Measurements from ENCODE around the gene LCN6. TPM values are rescaled to one million over a fixed set of nuclear protein-coding genes. Genes with fewer than 3 reads are reported as not detected.
"Not testable (repeated sequence)": the region's sequence is repeated elsewhere in the genome, so short reads cannot be mapped to it uniquely, and the experiment has no call there.

Gene LCN6
- total and polyA plus RNA-seq, 12 donors, result 1.5 to 261 (median 4.6) TPM

DNA sequence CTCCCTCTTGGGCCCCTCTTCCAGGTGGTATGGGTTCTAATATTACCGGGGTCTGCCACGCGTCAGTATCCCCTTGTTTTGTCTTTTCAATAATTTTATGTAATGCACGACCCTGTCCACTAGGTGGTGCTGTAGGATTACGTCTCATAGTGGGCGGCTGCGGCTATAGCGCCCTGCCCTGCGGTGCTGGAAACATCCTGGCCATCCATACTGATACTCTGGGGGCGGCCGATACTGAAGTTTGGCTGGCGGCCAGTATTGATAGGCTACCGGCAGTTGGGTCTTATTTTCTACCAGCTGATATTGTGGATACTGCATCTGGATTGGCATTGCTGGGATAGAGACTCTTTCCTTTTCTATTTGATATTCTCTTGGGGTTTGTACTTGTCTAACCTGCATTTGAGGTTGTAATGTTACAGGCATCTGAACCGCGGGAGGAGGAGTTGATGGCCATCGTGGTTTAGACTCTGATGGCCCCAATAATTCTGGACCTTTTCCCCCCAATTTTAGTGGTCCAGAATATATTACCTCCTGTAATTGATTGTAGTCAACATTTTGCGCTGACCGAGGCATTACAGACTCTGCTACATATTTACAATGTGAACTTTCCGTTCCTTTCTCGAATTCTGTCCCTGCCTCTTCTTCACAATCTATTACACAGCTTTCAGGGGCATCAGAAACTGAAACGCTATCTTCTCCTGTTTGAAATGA lies 39.5 kb upstream of the LCN6 start:
- DNase-seq (peak in 1 of 2 donors; percentile 73), ATAC-seq (no peak)
- no peaks in the 10 kb centered on the region for H3K27me3 ChIP-seq
- H3K9me3 ChIP-seq, result no peaks in the 10 kb centered on the region
- 15 to 17% methylated on average over 21 of the region's 21 CpGs for WGBS, 2 donors
- H3K4me3 ChIP-seq, result peak overlapping the region in 3 of 10 donors; percentile 1 to 26 (median 13)
- peaks cover 0 to 6% (median 0%) of the 10 kb centered on the region in 9 donors for H3K36me3 ChIP-seq
- H3K27ac ChIP-seq, result peak overlapping the region in 3 of 10 donors; percentile 12 to 33 (median 28)
- TF ChIP-seq, protein P1, sequence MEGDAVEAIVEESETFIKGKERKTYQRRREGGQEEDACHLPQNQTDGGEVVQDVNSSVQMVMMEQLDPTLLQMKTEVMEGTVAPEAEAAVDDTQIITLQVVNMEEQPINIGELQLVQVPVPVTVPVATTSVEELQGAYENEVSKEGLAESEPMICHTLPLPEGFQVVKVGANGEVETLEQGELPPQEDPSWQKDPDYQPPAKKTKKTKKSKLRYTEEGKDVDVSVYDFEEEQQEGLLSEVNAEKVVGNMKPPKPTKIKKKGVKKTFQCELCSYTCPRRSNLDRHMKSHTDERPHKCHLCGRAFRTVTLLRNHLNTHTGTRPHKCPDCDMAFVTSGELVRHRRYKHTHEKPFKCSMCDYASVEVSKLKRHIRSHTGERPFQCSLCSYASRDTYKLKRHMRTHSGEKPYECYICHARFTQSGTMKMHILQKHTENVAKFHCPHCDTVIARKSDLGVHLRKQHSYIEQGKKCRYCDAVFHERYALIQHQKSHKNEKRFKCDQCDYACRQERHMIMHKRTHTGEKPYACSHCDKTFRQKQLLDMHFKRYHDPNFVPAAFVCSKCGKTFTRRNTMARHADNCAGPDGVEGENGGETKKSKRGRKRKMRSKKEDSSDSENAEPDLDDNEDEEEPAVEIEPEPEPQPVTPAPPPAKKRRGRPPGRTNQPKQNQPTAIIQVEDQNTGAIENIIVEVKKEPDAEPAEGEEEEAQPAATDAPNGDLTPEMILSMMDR (IDR thresholded peaks at IDR 0.05), result peak; percentile 77 to 89 (median 85)
- H3K4me1 ChIP-seq, result peaks cover 12 to 44% (median 26%) of the 10 kb centered on the region in 9 donors
- intact Hi-C loops (cut with DNase I), result loop anchor here in 8 of 10 donors (1.0 to 10.0 kb wide), 8 partner anchors 159 to 447 kb away; partner anchors contain the start of genes C8G (in 1 of the 8), FUT7 (in 1 of the 8) and SLC34A3 (in 1 of the 8)

DNA sequence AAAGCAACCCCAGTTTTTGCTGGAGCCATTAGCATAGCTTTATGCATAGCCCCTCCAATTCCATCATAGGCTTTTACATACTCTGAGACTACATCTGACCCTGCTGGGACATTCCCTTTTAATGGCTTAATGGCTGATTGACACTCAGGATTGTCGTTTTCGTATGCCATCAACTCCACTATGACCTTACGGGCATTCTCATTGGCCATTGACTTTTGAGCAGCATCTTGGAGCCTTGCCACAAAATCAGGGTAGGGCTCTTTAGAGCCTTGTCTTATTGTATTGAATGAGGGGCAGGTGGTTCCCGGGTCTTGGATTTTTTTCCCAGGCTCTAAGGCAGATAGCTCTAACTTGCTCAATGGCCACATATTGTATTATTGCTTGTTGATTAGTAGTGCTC lies 38.7 kb upstream of the LCN6 start:
- not testable (repeated sequence) for ATAC-seq, H3K36me3 ChIP-seq, H3K4me3 ChIP-seq, H3K27me3 ChIP-seq, H3K9me3 ChIP-seq, H3K27ac ChIP-seq, DNase-seq
- WGBS, 2 donors, result 23 to 26% methylated on average over 4 of the region's 4 CpGs
- H3K4me1 ChIP-seq, result peaks cover 8 to 35% (median 17%) of the 10 kb centered on the region in 9 donors
- intact Hi-C loops (cut with DNase I), result loop anchor here in 8 of 10 donors (1.0 to 10.0 kb wide), 8 partner anchors 160 to 448 kb away; partner anchors contain the start of genes C8G (in 1 of the 8), FUT7 (in 1 of the 8) and SLC34A3 (in 1 of the 8)

GRCh38 chr9:136786451-136786850 lies 38.1 kb upstream of the LCN6 start:
- intact Hi-C loops (cut with DNase I), result loop anchor here in 6 of 10 donors (2.0 to 10.0 kb wide), 7 partner anchors 161 to 448 kb away; partner anchors contain the start of genes C8G (in 1 of the 6), FUT7 (in 1 of the 6) and SLC34A3 (in 1 of the 6)

GRCh38 chr9:136785565-136786355 lies 37.4 kb upstream of the LCN6 start:
- H3K4me1 ChIP-seq, result peaks cover 5 to 27% (median 10%) of the 10 kb centered on the region in 9 donors

More at GRCh38 chr9:136786451-136786850, 38.1 kb upstream of the LCN6 start:
- whole genome bisulfite sequencing, 2 donors, result 67 to 70% methylated on average over 10 of the region's 10 CpGs
- no peak for ATAC-seq
- TF ChIP-seq, protein P1 (IDR thresholded peaks at IDR 0.05), result no peak
- H3K27ac ChIP-seq, result no peak overlapping the region
- H3K27me3 ChIP-seq, result no peaks in the 10 kb centered on the region
- no peaks in the 10 kb centered on the region for H3K9me3 ChIP-seq
- no peaks in the 10 kb centered on the region for H3K36me3 ChIP-seq
- H3K4me1 ChIP-seq, result peaks cover 5 to 30% (median 12%) of the 10 kb centered on the region in 9 donors
- no peak for DNase-seq
- H3K4me3 ChIP-seq, result no peak overlapping the region

GRCh38 chr9:136784997-136785361 lies 36.7 kb upstream of the LCN6 start:
- DNase-seq, result no peak
- Histone ChIP-seq H3K36me3 (no peaks in the 10 kb centered on the region), H3K9me3 (no peaks in the 10 kb centered on the region), H3K4me3 (no peak overlapping the region), H3K4me1 (peaks cover 0 to 20% (median 4%) of the 10 kb centered on the region in 9 donors), H3K27ac (no peak overlapping the region), H3K27me3 (no peaks in the 10 kb centered on the region)
- intact Hi-C loops (cut with DNase I), result loop anchor here in 7 of 10 donors (2.0 to 10.0 kb wide), 6 partner anchors 162 to 450 kb away; partner anchors contain the start of genes C8G (in 1 of the 7), FUT7 (in 1 of the 7) and SLC34A3 (in 1 of the 7)
- 83 to 84% methylated on average over 6 of the region's 6 CpGs for WGBS, 2 donors
- ATAC-seq, result peak in 1 of 8 donors; percentile 27
- TF ChIP-seq, protein P1 (IDR thresholded peaks at IDR 0.05), result no peak

More at GRCh38 chr9:136785565-136786355, 37.4 kb upstream of the LCN6 start:
- intact Hi-C loops (cut with DNase I), result loop anchor here in 7 of 10 donors (2.0 to 10.0 kb wide), 7 partner anchors 162 to 449 kb away; partner anchors contain the start of genes C8G (in 1 of the 7), FUT7 (in 1 of the 7) and SLC34A3 (in 1 of the 7)
- not testable (repeated sequence) for H3K36me3 ChIP-seq, H3K27me3 ChIP-seq, DNase-seq, ATAC-seq, H3K27ac ChIP-seq, H3K4me3 ChIP-seq, H3K9me3 ChIP-seq
- WGBS, 2 donors, result 87 to 88% methylated on average over 23 of the region's 23 CpGs

All from heart right ventricle (tissue), 16 donors.